GM12878 (cell line): ENCODE measurements around the gene APPBP2. TPM values are rescaled to one million over a fixed set of nuclear protein-coding genes. Genes with fewer than 3 reads are reported as not detected.

Source experiments
- ATAC-seq: fragments of 200-7000 bp; cut with Tn5 transposase; 3 replicates; pipeline ENCODE4 v1.9.1; 2020; ENCODE audit warnings: mild to moderate bottlenecking, moderate library complexity
- BruUV-seq: library from RNA; stranded (reverse); fragments of 400-500 nt; replicated peaks from 2 replicates; lab custom pipeline; 2021; lab: Mats Ljungman, UMichigan
- CTCF ChIA-PET: fragments of 300-600 bp; sonication (Branson Sonifier 250); formaldehyde crosslinking; extraction: SDS; loops from one replicate; lab custom pipeline; 2021; ENCODE audit warnings: inconsistent platforms; lab: Yijun Ruan, JAX
- POLR2A ChIA-PET: fragments of 350-600 bp; formaldehyde crosslinking; extraction: SDS; loops from one replicate; lab custom pipeline; 2021; ENCODE audit warnings: inconsistent platforms; lab: Charles Lee
- RAD21 ChIA-PET: fragments of 300-600 bp; sonication (Branson Sonifier 250); formaldehyde crosslinking; loops from one replicate; lab custom pipeline; 2023; ENCODE audit warnings: antibody characterized with exemption; ENCODE audit not compliant: unreplicated experiment; lab: Charles Lee
- SMC1A ChIA-PET: fragments of 300-600 bp; sonication (Branson Sonifier 250); formaldehyde crosslinking; loops from one replicate; lab custom pipeline; 2023; ENCODE audit not compliant: unreplicated experiment, uncharacterized antibody; lab: Charles Lee
- DNase-seq: peaks from one replicate; pipeline ENCODE4 v3.0.0-alpha.2; 2011; ENCODE audit warnings: low read depth, low spot score
- FAIRE-seq: peaks from 3 replicates; lab custom pipeline; 2011; peaks lifted over from hg19 to GRCh38; lab: Jason Lieb, UNC
- H2AFZ ChIP-seq: 2 replicates; pipeline ENCODE4 v1.6.0; 2011; ENCODE audit warnings: low read depth, low read length, control low read depth; ENCODE audit not compliant: control insufficient read depth
- H3K27ac ChIP-seq: 2 replicates; pipeline ENCODE4 v1.5.1; 2011; ENCODE audit warnings: control low read depth; ENCODE audit not compliant: control insufficient read depth, insufficient read depth
- H3K27me3 ChIP-seq, 2 experiments: replicated peaks in 1 of 2; 2 replicates each; pipeline versions ENCODE4 v1.6.0 to v1.6.1; 2011; ENCODE audit warnings: low read length in 1 of 2; ENCODE audit not compliant: control insufficient read depth in 2 of 2, insufficient read depth in 2 of 2
- H3K36me3 ChIP-seq, 2 experiments: 2 replicates each; pipeline ENCODE4 v1.5.1; 2011; ENCODE audit warnings: low read length in 1 of 2; ENCODE audit not compliant: control insufficient read depth in 2 of 2, insufficient read depth in 2 of 2
- H3K4me1 ChIP-seq: 2 replicates; pipeline ENCODE4 v1.6.1; 2011; ENCODE audit warnings: mild to moderate bottlenecking, low read length, moderate library complexity, mixed read lengths; ENCODE audit not compliant: control insufficient read depth, insufficient read depth
- H3K4me2 ChIP-seq: 2 replicates; pipeline ENCODE4 v1.6.0; 2011; ENCODE audit warnings: control low read depth; ENCODE audit not compliant: control insufficient read depth, insufficient read depth
- H3K4me3 ChIP-seq: fragments of 200-600 bp; sonication (generic); 2 replicates; pipeline ENCODE4 v1.5.1; 2016
- H3K79me2 ChIP-seq: 2 replicates; pipeline ENCODE4 v1.6.0; 2011; ENCODE audit warnings: low read length; ENCODE audit not compliant: control insufficient read depth, insufficient read depth
- H3K9ac ChIP-seq: 2 replicates; pipeline ENCODE4 v1.8.0; 2011; ENCODE audit warnings: low read length, control low read depth, mixed read lengths; ENCODE audit not compliant: control insufficient read depth, insufficient read depth
- H3K9me3 ChIP-seq: replicated peaks from 3 replicates; pipeline ENCODE4 v1.5.1; 2011; ENCODE audit warnings: mild to moderate bottlenecking, low read length; ENCODE audit not compliant: control insufficient read depth, insufficient read depth
- H4K20me1 ChIP-seq: 2 replicates; pipeline ENCODE4 v1.6.0; 2011; ENCODE audit not compliant: control insufficient read depth, insufficient read depth
- KAT2A ChIP-seq: conservative IDR thresholded peaks from 2 replicates; pipeline ENCODE4 v1.6.1; 2011; ENCODE audit warnings: low read depth, low read length; ENCODE audit not compliant: control insufficient read depth
- MLLT1 ChIP-seq: fragments of 450-650 bp; IDR thresholded peaks from 2 replicates; pipeline ENCODE4 v1.6.1; 2016; ENCODE audit warnings: mild to moderate bottlenecking
- NFXL1 ChIP-seq: fragments of 450-650 bp; IDR thresholded peaks from 2 replicates; pipeline ENCODE4 v1.6.1; 2017; ENCODE audit warnings: antibody characterized with exemption, mild to moderate bottlenecking, borderline replicate concordance
- NR2C1 ChIP-seq: fragments of 450-650 bp; IDR thresholded peaks from 2 replicates; pipeline ENCODE4 v1.6.1; 2017; ENCODE audit warnings: antibody characterized with exemption, mild to moderate bottlenecking, moderate library complexity
- SMAD1 ChIP-seq: fragments of 450-650 bp; IDR thresholded peaks from 2 replicates; pipeline ENCODE4 v1.6.1; 2018; ENCODE audit warnings: mild to moderate bottlenecking, low read depth; ENCODE audit not compliant: partially characterized antibody
- in situ Hi-C: fragments of 300-500 bp; cut with MboI; formaldehyde crosslinking; loops from 9 replicates; pipeline ENCODE4 v1.14.3; 2018; ENCODE audit warnings: mixed read lengths
- intact Hi-C: fragments of 100-400 bp; cut with micrococcal nuclease; formaldehyde crosslinking; loops from one replicate; pipeline ENCODE4 v1.14.2; 2022; ENCODE audit not compliant: unreplicated experiment
- polyA plus RNA-seq, 11 experiments: library from polyadenylated mRNA; depleted of rRNA in 4 of 11; unstranded in 6 of 11; stranded (reverse) in 5 of 11; fragments of >200 nt; fragmentation: Nextera tagmentation in 4 of 11; fragmentation: Illumina TruSeq in 1 of 11; extraction: Ambion mirVana in 4 of 11; extraction: Trizol in 1 of 11; gene quantifications; 1 replicate in 1 of 11; 2 replicates in 10 of 11; pipeline versions ENCODE4 v1.2.1 to v1.2.3, GENCODE V29; 2011 to 2016; ENCODE audit warnings: inconsistent platforms in 2 of 11, missing spikeins in 2 of 11, low read depth in 1 of 11
- total RNA-seq, 4 experiments: library from RNA; depleted of rRNA in 3 of 4; stranded (reverse); fragments of >200 nt in 3 of 4; fragmentation: Illumina TruSeq in 1 of 4; extraction: Trizol in 1 of 4; gene quantifications; 2 replicates each; pipeline versions ENCODE4 v1.2.1 to v1.2.3, GENCODE V29; 2013 to 2021

APPBP2 gene
- total and polyA plus RNA-seq, 10 of the 15 experiments (the other 5 are each of a cell fraction or from before 2014, with no cell fraction given): 4.3 to 30.8 (median 13.1) TPM

GRCh38 chr17:60401819-60402218, 124.2 kb downstream of the APPBP2 start:
- no TSS peak for BruUV-seq
- intact Hi-C loops: no loop called here

More at GRCh38 chr17:60401819-60402218, 124.2 kb downstream of the APPBP2 start:
- FAIRE-seq (no peak), ATAC-seq (no peak), DNase-seq (no peak)
- Histone ChIP-seq H3K4me3 (no peak overlapping the region), H4K20me1 (no peaks in the 10 kb centered on the region), H3K4me1 (peaks cover 7% of the 10 kb centered on the region), H3K27me3 (no peaks in the 10 kb centered on the region), H3K4me2 (no peak overlapping the region), H2AFZ (no peak overlapping the region; the same call in 1 of the 2 replicates), H3K9ac (no peak overlapping the region), H3K79me2 (no peaks in the 10 kb centered on the region), H3K27ac (no peak overlapping the region), H3K9me3 (no peaks in the 10 kb centered on the region), H3K36me3 (no peaks in the 10 kb centered on the region)
- RAD21 ChIA-PET: no interaction called here
- POLR2A ChIA-PET: interaction anchor here (0.6 kb wide), 1 partner anchor 88 kb away, joined by 3 read pairs; no protein-coding TSS in a partner anchor
- SMC1A ChIA-PET: interaction anchor here (1.5 kb wide), 1 partner anchor 144 kb away, joined by 3 read pairs; no protein-coding TSS in a partner anchor
- TF ChIP-seq SMAD1 (no peak), KAT2A (no peak), NFXL1 (peak; percentile 53; the same call in 1 of the 2 replicates), MLLT1 (no peak), NR2C1 (no peak)
- in situ Hi-C loops: no loop called here
- CTCF ChIA-PET: interaction anchor here (0.5 to 1.3 kb wide), 2 partner anchors 170 to 549 kb away, joined by 3 read pairs; no protein-coding TSS in a partner anchor
